Osteocyte (in vitro differentiated cells): Measurements from ENCODE around the gene CD163. TPM values are rescaled to one million over a fixed set of nuclear protein-coding genes. Genes with fewer than 3 reads are reported as not detected.

Experiments
- DNase-seq: peaks from one replicate; pipeline ENCODE4 v3.0.0; 2021; ENCODE audit warnings: mixed read lengths; ENCODE audit not compliant: unreplicated experiment; ENCODE audit errors: extremely low spot score
- H3K27ac Mint-ChIP-seq: one replicate; pipeline ENCODE4 v1.8.0; 2021; ENCODE audit warnings: mild to moderate bottlenecking, mixed read lengths; ENCODE audit not compliant: unreplicated experiment
- H3K27me3 Mint-ChIP-seq: one replicate; pipeline ENCODE4 v1.8.0; 2021; ENCODE audit warnings: mixed read lengths; ENCODE audit not compliant: unreplicated experiment
- H3K36me3 Mint-ChIP-seq: one replicate; pipeline ENCODE4 v1.8.0; 2021; ENCODE audit warnings: mixed read lengths; ENCODE audit not compliant: unreplicated experiment
- H3K4me1 Mint-ChIP-seq: one replicate; pipeline ENCODE4 v1.8.0; 2021; ENCODE audit warnings: mixed read lengths; ENCODE audit not compliant: unreplicated experiment
- H3K4me3 Mint-ChIP-seq: one replicate; pipeline ENCODE4 v1.8.0; 2021; ENCODE audit warnings: mild to moderate bottlenecking, moderate library complexity, mixed read lengths; ENCODE audit not compliant: unreplicated experiment
- H3K9me3 Mint-ChIP-seq: one replicate; pipeline ENCODE4 v1.8.0; 2021; ENCODE audit warnings: mixed read lengths; ENCODE audit not compliant: unreplicated experiment
- CTCF ChIP-seq: fragments of 200-600 bp; sonication (generic); IDR thresholded peaks from 2 replicates; pipeline ENCODE4 v1.5.0; 2021; ENCODE audit warnings: antibody characterized with exemption, mild to moderate bottlenecking, moderate library complexity
- total RNA-seq: library from RNA; stranded (reverse); gene quantifications from 2 replicates; pipeline ENCODE4 v1.2.1, GENCODE V29; 2021

CD163 gene
- total RNA-seq, 1 donor from 2014 or later = not detected

GRCh38 chr12:7433276-7433822 is 70.2 kb downstream of the CD163 start:
- H3K27ac Mint-ChIP-seq = no peak overlapping the region
- DNase-seq = no peak
- TF ChIP-seq CTCF = no peak

GRCh38 chr12:7431993-7432685 is 71.4 kb downstream of the CD163 start:
- Mint-ChIP-seq H3K27ac (no peak overlapping the region), H3K27me3 (no peaks in the 10 kb centered on the region), H3K36me3 (no peaks in the 10 kb centered on the region), H3K4me3 (no peak overlapping the region), H3K4me1 (no peaks in the 10 kb centered on the region), H3K9me3 (no peaks in the 10 kb centered on the region)
- DNase-seq = no peak
- no peak for TF ChIP-seq CTCF

More at GRCh38 chr12:7433276-7433822, 70.2 kb downstream of the CD163 start:
- H3K9me3 Mint-ChIP-seq = no peaks in the 10 kb centered on the region
- no peaks in the 10 kb centered on the region for H3K27me3 Mint-ChIP-seq
- H3K4me3 Mint-ChIP-seq = no peak overlapping the region
- H3K4me1 Mint-ChIP-seq = no peaks in the 10 kb centered on the region
- no peaks in the 10 kb centered on the region for H3K36me3 Mint-ChIP-seq

Other genes with a start within 250 kb of the CD163 start
- gene ACSM4, start 199.7 kb downstream of the CD163 start, total RNA-seq = not detected in 2 replicates
- gene CD163L1, start 59.6 kb downstream of the CD163 start, total RNA-seq = 1.8 TPM in 2 replicates
- gene APOBEC1, start 162.1 kb upstream of the CD163 start, total RNA-seq = not detected in 2 replicates
- not detected in 2 replicates for gene GDF3, start 192.0 kb upstream of the CD163 start, total RNA-seq
- not detected in 2 replicates for gene DPPA3, start 207.7 kb upstream of the CD163 start, total RNA-seq
- not detected in 2 replicates for gene CLEC4C, start 243.6 kb upstream of the CD163 start, total RNA-seq